HepG2 (cell line): ENCODE data around the gene AHSG. TPM values are rescaled to one million over a fixed set of nuclear protein-coding genes. Genes with fewer than 3 reads are reported as not detected.

Source experiments
- CREBL2 ChIP-seq: sonication (generic); formaldehyde crosslinking; IDR thresholded peaks from 2 replicates; pipeline ENCODE4 v1.8.1; 2023; ENCODE audit warnings: missing genetic modification reagents, mild to moderate bottlenecking, borderline replicate concordance
- EEA1 ChIP-seq: sonication (generic); formaldehyde crosslinking; IDR thresholded peaks from 2 replicates; pipeline ENCODE4 v1.5.1; 2020; ENCODE audit warnings: mild to moderate bottlenecking, missing genetic modification reagents, borderline replicate concordance
- FOXA3 ChIP-seq: IDR thresholded peaks from 2 replicates; pipeline ENCODE4 v1.6.1; 2016; ENCODE audit warnings: missing genetic modification reagents, missing compliant biosample characterization
- GABPA ChIP-seq, 2 experiments: IDR thresholded peaks; 2 replicates each; pipeline ENCODE4 v1.6.1; 2011 to 2016; ENCODE audit warnings: low read depth in 2 of 2, low read length in 1 of 2, missing biosample characterization in 1 of 2, missing genetic modification characterization in 1 of 2
- HMGXB3 ChIP-seq: sonication (generic); formaldehyde crosslinking; IDR thresholded peaks from 2 replicates; pipeline ENCODE4 v1.4.0; 2020; ENCODE audit warnings: missing genetic modification reagents, borderline replicate concordance
- HNF1A ChIP-seq, 2 experiments: sonication (generic) in 1 of 2; formaldehyde crosslinking in 1 of 2; IDR thresholded peaks; 2 replicates each; pipeline versions ENCODE4 v1.4.0 to v1.6.1; 2016 to 2020; ENCODE audit warnings: borderline replicate concordance in 1 of 2, low read depth in 1 of 2, mild to moderate bottlenecking in 1 of 2, missing genetic modification reagents in 1 of 2
- HOMEZ ChIP-seq: IDR thresholded peaks from 2 replicates; pipeline ENCODE4 v1.6.1; 2016; ENCODE audit warnings: low read depth
- MAFK ChIP-seq, 2 experiments: IDR thresholded peaks in 1 of 2; conservative IDR thresholded peaks in 1 of 2; 2 replicates each; pipeline ENCODE4 v1.6.1; 2011; ENCODE audit warnings: improper control_type of control experiment in 2 of 2, low read length in 2 of 2
- PCBP1 ChIP-seq: fragments of 200-400 bp; formaldehyde crosslinking; IDR thresholded peaks from 2 replicates; pipeline ENCODE4 v1.6.1; 2017; ENCODE audit warnings: mild to moderate bottlenecking, low read depth, low read length, borderline replicate concordance
- PHF20 ChIP-seq: sonication (generic); formaldehyde crosslinking; IDR thresholded peaks from 2 replicates; pipeline ENCODE4 v1.5.0; 2020; ENCODE audit warnings: mild to moderate bottlenecking, missing genetic modification reagents
- RFX3 ChIP-seq: IDR thresholded peaks from 2 replicates; pipeline ENCODE4 v1.6.1; 2016; ENCODE audit warnings: missing biosample characterization, missing genetic modification reagents
- RXRA ChIP-seq: sonication (generic); formaldehyde crosslinking; IDR thresholded peaks from 2 replicates; pipeline ENCODE4 v1.5.1; 2020; ENCODE audit warnings: missing genetic modification reagents
- SP140L ChIP-seq: sonication (generic); formaldehyde crosslinking; IDR thresholded peaks from 2 replicates; pipeline ENCODE4 v1.4.0; 2020; ENCODE audit warnings: missing genetic modification reagents, borderline replicate concordance
- SUZ12 ChIP-seq: fragments of 150-350 bp; IDR thresholded peaks from 2 replicates; pipeline ENCODE4 v1.6.1; 2014; ENCODE audit warnings: low read depth, low read length
- ZMYM4 ChIP-seq: sonication (generic); formaldehyde crosslinking; IDR thresholded peaks from 2 replicates; pipeline ENCODE4 v1.8.1; 2023; ENCODE audit warnings: mild to moderate bottlenecking, missing genetic modification reagents
- ZNF136 ChIP-seq: sonication (generic); formaldehyde crosslinking; IDR thresholded peaks from 2 replicates; pipeline ENCODE4 v1.8.1; 2022; ENCODE audit warnings: low read depth, mild to moderate bottlenecking, moderate library complexity, missing genetic modification reagents
- polyA plus RNA-seq, 8 experiments: library from polyadenylated mRNA; depleted of rRNA in 3 of 8; stranded (reverse) in 7 of 8; unstranded in 1 of 8; fragments of >200 nt; fragmentation: Illumina TruSeq in 4 of 8; extraction: Trizol in 4 of 8; gene quantifications; 2 replicates each; pipeline versions ENCODE4 v1.2.1 to v1.2.3, GENCODE V29; 2011 to 2016; ENCODE audit warnings: low read depth in 4 of 8, missing spikeins in 1 of 8, mixed read lengths in 1 of 8; ENCODE audit not compliant: insufficient read depth in 1 of 8
- total RNA-seq, 5 experiments: library from RNA; depleted of rRNA; stranded (reverse); fragments of >200 nt; fragmentation: Illumina TruSeq; extraction: Trizol; gene quantifications; 2 replicates each; pipeline ENCODE4 v1.2.3, GENCODE V29; 2016; ENCODE audit warnings: low read depth in 1 of 5

AHSG gene
- total and polyA plus RNA-seq, 2 of the 13 experiments (the other 11 are each of a cell fraction or from before 2014, with no cell fraction given) = 2,043 to 19,152 TPM

GRCh38 chr3:186570096-186570940 is 42.5 kb upstream of the AHSG start, which contains the start of gene DNAJB11 (continued):
- no peak for TF ChIP-seq HNF1A (IDR thresholded peaks at IDR 0.05; ENCODE audit: low read depth)
- TF ChIP-seq HNF1A (CRISPR knock-in tag; IDR thresholded peaks at IDR 0.05; ENCODE audit: borderline replicate concordance) = peak; percentile 59; the same call in 1 of the 2 replicates
- 0 out of 2 replicates have a peak, but pooled peaks have one; percentile 54 for TF ChIP-seq SP140L (CRISPR knock-in tag)
- no peak for TF ChIP-seq PCBP1
- TF ChIP-seq HOMEZ (CRISPR knock-in tag) = peak; percentile 75; the same call in 1 of the 2 replicates
- TF ChIP-seq PHF20 (CRISPR knock-in tag) = peak; percentile 94
- TF ChIP-seq CREBL2 (CRISPR knock-in tag) = no peak
- TF ChIP-seq SUZ12 = no peak
- TF ChIP-seq RFX3 (CRISPR knock-in tag) = no peak
- 0 out of 2 replicates have a peak, but pooled peaks have one; percentile 38 for TF ChIP-seq ZNF136 (CRISPR knock-in tag)
- TF ChIP-seq EEA1 (CRISPR knock-in tag) = no peak
- no peak for TF ChIP-seq MAFK (conservative IDR thresholded peaks at IDR 0.05 in 1 of 2, IDR thresholded peaks at IDR 0.05 in 1 of 2; ENCODE audit: low read length in 2 of 2)
- TF ChIP-seq RXRA (CRISPR knock-in tag) = peak; percentile 97
- peak; percentile 94 for TF ChIP-seq HMGXB3
- no peak for TF ChIP-seq GABPA (IDR thresholded peaks at IDR 0.05; ENCODE audit: low read depth, low read length)
- peak; percentile 84 for TF ChIP-seq GABPA (CRISPR knock-in tag; IDR thresholded peaks at IDR 0.05; ENCODE audit: low read depth)
- peak; percentile 97 for TF ChIP-seq ZMYM4 (CRISPR knock-in tag)
- TF ChIP-seq FOXA3 = 0 out of 2 replicates have a peak, but pooled peaks have one; percentile 26
